DOHH2 (cell line): ENCODE data around the gene CHSY1.

Experiments used
- H3F3A ChIP-seq: fragments of 200-600 bp; sonication (generic), shearing (Covaris generic); 2 replicates; pipeline ENCODE4 v1.6.0; 2016; ENCODE audit warnings: antibody characterized with exemption, mild to moderate bottlenecking; ENCODE audit not compliant: control insufficient read depth, insufficient read depth
- H3K27ac ChIP-seq: fragments of 200-600 bp; sonication (generic); 2 replicates; pipeline ENCODE4 v1.5.1; 2014; ENCODE audit warnings: low read depth, mild to moderate bottlenecking, low read length, moderate library complexity
- H3K27me3 ChIP-seq: fragments of 200-600 bp; sonication (generic); 2 replicates; pipeline ENCODE4 v1.6.1; 2014; ENCODE audit warnings: mild to moderate bottlenecking, low read length, mixed read lengths; ENCODE audit not compliant: control insufficient read depth
- H3K36me3 ChIP-seq: fragments of 200-600 bp; sonication (generic); 2 replicates; pipeline ENCODE4 v1.6.1; 2014; ENCODE audit warnings: mild to moderate bottlenecking, low read length, moderate library complexity, mixed read lengths; ENCODE audit not compliant: control insufficient read depth
- H3K4me1 ChIP-seq: fragments of 200-600 bp; sonication (generic); 2 replicates; pipeline ENCODE4 v1.6.1; 2014; ENCODE audit warnings: mild to moderate bottlenecking, low read length, mixed read lengths; ENCODE audit not compliant: control insufficient read depth
- H3K4me2 ChIP-seq: fragments of 200-600 bp; sonication (generic); 2 replicates; pipeline ENCODE4 v1.6.0; 2014; ENCODE audit warnings: mild to moderate bottlenecking, low read length, moderate library complexity
- H3K4me3 ChIP-seq: fragments of 200-600 bp; sonication (generic); 2 replicates; pipeline ENCODE4 v1.5.1; 2014; ENCODE audit warnings: mild to moderate bottlenecking, low read length, mixed read lengths
- H3K79me2 ChIP-seq: fragments of 200-600 bp; sonication (generic); 2 replicates; pipeline ENCODE4 v1.6.1; 2014; ENCODE audit warnings: mild to moderate bottlenecking, low read length, mixed read lengths; ENCODE audit not compliant: control insufficient read depth
- H3K9me2 ChIP-seq: fragments of 200-600 bp; sonication (generic); replicated peaks from 2 replicates; pipeline ENCODE4 v1.6.1; 2014; ENCODE audit warnings: mild to moderate bottlenecking, low read length, mixed read lengths; ENCODE audit not compliant: control insufficient read depth
- H3K9me3 ChIP-seq: fragments of 200-600 bp; sonication (generic); 2 replicates; pipeline ENCODE4 v1.6.1; 2014; ENCODE audit warnings: antibody characterized with exemption, low read length, mixed read lengths; ENCODE audit not compliant: control insufficient read depth, insufficient read depth
- H4K20me1 ChIP-seq: fragments of 200-600 bp; sonication (generic); 2 replicates; pipeline ENCODE4 v1.6.0; 2014; ENCODE audit warnings: low read depth, mild to moderate bottlenecking, antibody characterized with exemption, low read length, moderate library complexity; ENCODE audit not compliant: control insufficient read depth, insufficient read depth
- CTCF ChIP-seq: fragments of 200-600 bp; sonication (generic); IDR thresholded peaks from one replicate; pipeline ENCODE4 v1.5.1; 2014; ENCODE audit warnings: antibody characterized with exemption, mild to moderate bottlenecking, low read depth, low read length; ENCODE audit not compliant: poor library complexity, severe bottlenecking
- EZH2phosphoT487 ChIP-seq: fragments of 200-600 bp; sonication (generic); IDR thresholded peaks from 2 replicates; pipeline ENCODE4 v1.6.1; 2017; ENCODE audit warnings: borderline replicate concordance, mild to moderate bottlenecking, antibody characterized with exemption, low read length, moderate library complexity, mixed read lengths

CHSY1 gene

GRCh38 chr15:101248274-101248673 is 3.6 kb downstream of the CHSY1 start:
- Histone ChIP-seq H3K4me2 (peak overlapping the region; percentile 47; the same call in 1 of the 2 replicates), H3K79me2 (peaks cover 73% of the 10 kb centered on the region), H3K9me2 (no peaks in the 10 kb centered on the region), H4K20me1 (peaks cover 25% of the 10 kb centered on the region; the same call in 1 of the 2 replicates), H3K4me1 (peaks cover 70% of the 10 kb centered on the region), H3K27me3 (no peaks in the 10 kb centered on the region; the same call in 1 of the 2 replicates), H3K27ac (no peak overlapping the region), H3K4me3 (no peak overlapping the region), H3K36me3 (0 out of 2 replicates have a peak, but pooled peaks cover 7% of the 10 kb centered on the region), H3F3A (peaks cover 7% of the 10 kb centered on the region; the same call in 1 of the 2 replicates), H3K9me3 (no peaks in the 10 kb centered on the region)
- no peak for TF ChIP-seq EZH2phosphoT487

GRCh38 chr15:101246824-101247745 is 4.8 kb downstream of the CHSY1 start:
- peaks cover 72% of the 10 kb centered on the region for H3K4me1 ChIP-seq
- peak overlapping the region; percentile 47 for H3K4me2 ChIP-seq
- TF ChIP-seq CTCF (no peak), EZH2phosphoT487 (no peak)

GRCh38 chr15:101246391-101246790 is 5.5 kb downstream of the CHSY1 start:
- Histone ChIP-seq H3K79me2 (peaks cover 92% of the 10 kb centered on the region), H3K36me3 (peaks cover 15% of the 10 kb centered on the region), H3K4me2 (peak overlapping the region; percentile 47), H3K4me1 (peaks cover 74% of the 10 kb centered on the region), H3F3A (peaks cover 7% of the 10 kb centered on the region; the same call in 1 of the 2 replicates), H3K27me3 (no peaks in the 10 kb centered on the region), H3K9me3 (no peaks in the 10 kb centered on the region), H3K4me3 (peak overlapping the region; percentile 43), H4K20me1 (peaks cover 37% of the 10 kb centered on the region; the same call in 1 of the 2 replicates), H3K9me2 (no peaks in the 10 kb centered on the region), H3K27ac (0 out of 2 replicates have a peak overlapping the region, but pooled peaks have one; percentile 3)
- no peak for TF ChIP-seq CTCF

More at GRCh38 chr15:101246824-101247745, 4.8 kb downstream of the CHSY1 start:
- Histone ChIP-seq H3K36me3 (peaks cover 11% of the 10 kb centered on the region), H4K20me1 (peaks cover 36% of the 10 kb centered on the region; the same call in 1 of the 2 replicates), H3K9me3 (no peaks in the 10 kb centered on the region), H3K4me3 (peak overlapping the region; percentile 43), H3K79me2 (peaks cover 85% of the 10 kb centered on the region), H3K9me2 (no peaks in the 10 kb centered on the region), H3K27ac (0 out of 2 replicates have a peak overlapping the region, but pooled peaks have one; percentile 3), H3K27me3 (no peaks in the 10 kb centered on the region), H3F3A (peaks cover 7% of the 10 kb centered on the region; the same call in 1 of the 2 replicates)
